Urinary bladder (tissue), 4 donors: ENCODE measurements around the gene HGF. TPM values are rescaled to one million over a fixed set of nuclear protein-coding genes. Genes with fewer than 3 reads are reported as not detected.
A peak's percentile ranks its signal among the peaks of the same experiment; 100 is the strongest.
"Not testable (repeated sequence)": the region's sequence is repeated elsewhere in the genome, so short reads cannot be mapped to it uniquely, and the experiment has no call there.

Experiments
- DNase-seq: peaks from one replicate; pipeline ENCODE4 v3.0.0-alpha.2; 2015; ENCODE audit errors: extremely low spot score
- H3K27ac ChIP-seq: one replicate; pipeline ENCODE4 v1.5.1; 2013; ENCODE audit warnings: low read depth, mild to moderate bottlenecking, moderate library complexity
- H3K36me3 ChIP-seq: one replicate; pipeline ENCODE4 v1.6.1; 2013; ENCODE audit warnings: mild to moderate bottlenecking, moderate library complexity; ENCODE audit not compliant: insufficient read depth
- H3K4me1 ChIP-seq: one replicate; pipeline ENCODE4 v1.6.1; 2013; ENCODE audit warnings: mild to moderate bottlenecking, moderate library complexity; ENCODE audit not compliant: insufficient read depth
- H3K4me3 ChIP-seq: one replicate; pipeline ENCODE4 v1.5.1; 2013; ENCODE audit warnings: low read depth, low read length
- WGBS: extraction: QIAGEN DNeasy Blood & Tissue Kit; methylation state at CpG from one replicate; pipeline ENCODE4 v1.1.7; 2013; 5-methylcytosine and 5-hydroxymethylcytosine counted together
- polyA plus RNA-seq: library from polyadenylated mRNA; stranded (reverse); fragments of 200-250 nt; gene quantifications from one replicate; pipeline ENCODE4 v1.2.3, GENCODE V29; 2013
- total RNA-seq: library from RNA; depleted of rRNA; stranded (reverse); fragments of >200 nt; gene quantifications from one replicate; pipeline ENCODE4 v1.2.3, GENCODE V29; 2014
- donor health status: healthy with polysubstance abuse.
- donor health status: healthy.

HGF gene
- total RNA-seq, result 42.7 TPM
- polyA plus RNA-seq, result 12.3 TPM

DNA sequence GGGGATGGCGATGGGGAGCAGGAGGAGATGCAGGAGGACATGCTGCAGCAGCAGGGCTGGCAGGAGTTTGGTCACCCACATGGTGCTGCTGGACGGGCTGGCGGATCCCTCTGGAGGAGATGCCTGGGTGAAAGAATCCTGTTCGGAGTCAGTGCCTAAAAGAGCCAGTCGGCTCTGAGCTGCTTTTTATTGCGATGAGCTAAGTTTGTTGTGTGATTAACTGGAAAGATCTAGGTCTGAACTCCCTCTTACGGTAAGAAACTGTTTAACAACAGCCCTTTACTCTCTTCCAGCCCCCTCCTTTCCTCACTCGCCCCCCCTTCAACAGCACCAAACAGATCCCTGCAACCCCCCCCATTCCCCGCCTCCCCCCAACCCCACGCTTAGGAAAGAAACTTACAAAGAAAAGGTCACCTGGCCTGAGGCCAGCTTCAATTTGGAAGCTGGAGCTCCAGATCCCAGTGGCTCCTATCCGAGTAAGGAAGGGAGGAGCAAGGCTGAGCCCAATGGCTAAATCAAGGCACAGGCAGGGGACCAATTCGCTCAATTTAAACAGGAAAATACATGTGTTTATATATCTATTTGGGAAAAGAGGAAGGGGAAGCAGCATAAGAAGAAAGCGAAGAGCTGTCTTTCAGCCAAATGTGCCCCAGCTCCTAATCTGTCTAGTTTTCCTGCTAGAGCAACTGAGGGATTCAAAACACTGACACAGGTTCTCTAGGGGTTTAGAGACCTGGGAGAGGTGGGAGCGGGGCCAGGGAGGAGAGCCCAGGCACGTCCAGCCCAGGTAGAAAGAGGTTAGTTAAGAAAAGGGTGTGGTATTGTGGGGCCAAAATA, at the start of gene HGF:
Gene HGF, minus strand, starts transcription at position 157 of the 837 bp plus-strand sequence. Its CDS starts 76 bp downstream, at position 81.
- peak within 1 kb of the TSS; percentile 30 for H3K4me3 ChIP-seq
- peaks cover 1% of the 10 kb centered on the region for H3K4me1 ChIP-seq
- no peak for DNase-seq
- 14% methylated on average over 15 of the region's 15 CpGs for WGBS
- peak within 1 kb of the TSS; percentile 71 for H3K27ac ChIP-seq
- H3K36me3 ChIP-seq, result no peaks in the 10 kb centered on the region

DNA sequence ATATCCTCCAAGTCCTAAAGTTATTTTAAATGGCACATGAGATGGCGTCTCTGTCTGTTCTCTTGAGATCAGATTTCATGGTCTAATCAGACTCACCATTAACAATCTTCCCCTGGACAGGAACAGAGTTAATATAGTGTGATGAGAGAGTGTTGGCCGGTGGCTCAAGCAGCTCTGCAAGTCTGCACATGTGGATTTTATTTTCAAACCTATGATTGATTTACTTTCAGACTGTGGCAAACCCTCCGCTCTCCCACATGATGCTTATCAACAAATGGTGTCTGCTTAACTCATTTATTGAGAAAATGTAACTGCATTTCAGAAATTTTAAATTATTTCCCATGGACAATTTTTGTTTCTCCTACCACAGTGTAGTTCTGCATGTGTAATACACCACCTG, 46.5 kb upstream of the HGF start:
- no peak overlapping the region for H3K27ac ChIP-seq
- no peaks in the 10 kb centered on the region for H3K36me3 ChIP-seq
- no peak overlapping the region for H3K4me3 ChIP-seq
- DNase-seq, result no peak
- 28% methylated on average over 3 of the region's 3 CpGs for WGBS
- H3K4me1 ChIP-seq, result no peaks in the 10 kb centered on the region

DNA sequence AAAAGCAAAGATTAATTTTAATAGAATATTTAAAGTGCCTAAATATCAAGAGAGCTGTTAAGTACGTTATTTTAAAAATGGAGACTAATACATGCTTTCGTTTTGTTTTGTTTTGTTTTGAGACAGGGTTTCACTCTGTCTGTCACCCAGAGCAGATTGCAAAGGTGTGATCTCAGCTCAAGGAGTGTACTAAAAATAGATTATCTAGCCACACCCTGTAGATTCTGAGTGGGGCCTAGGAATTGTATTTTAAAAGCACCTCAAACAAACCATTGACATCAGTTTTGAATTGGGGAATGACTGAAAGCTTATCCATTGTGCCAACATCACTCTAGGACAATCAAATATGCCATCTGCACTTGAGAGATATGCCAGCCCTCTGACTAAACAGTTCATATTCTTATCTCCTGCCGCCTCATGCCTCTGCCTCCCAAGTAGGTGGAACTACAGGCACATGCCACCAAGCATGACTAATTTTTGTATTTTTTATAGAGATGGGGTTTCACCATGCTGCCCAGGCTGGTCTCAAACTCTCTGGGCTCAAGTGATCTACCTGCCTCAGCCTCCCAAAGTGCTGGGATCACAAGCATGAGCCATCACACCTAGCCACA, 43.1 kb upstream of the HGF start:
- H3K36me3 ChIP-seq, DNase-seq, H3K27ac ChIP-seq, H3K4me3 ChIP-seq, H3K4me1 ChIP-seq: not testable (repeated sequence)
- 92% methylated on average over 3 of the region's 3 CpGs for WGBS

DNA sequence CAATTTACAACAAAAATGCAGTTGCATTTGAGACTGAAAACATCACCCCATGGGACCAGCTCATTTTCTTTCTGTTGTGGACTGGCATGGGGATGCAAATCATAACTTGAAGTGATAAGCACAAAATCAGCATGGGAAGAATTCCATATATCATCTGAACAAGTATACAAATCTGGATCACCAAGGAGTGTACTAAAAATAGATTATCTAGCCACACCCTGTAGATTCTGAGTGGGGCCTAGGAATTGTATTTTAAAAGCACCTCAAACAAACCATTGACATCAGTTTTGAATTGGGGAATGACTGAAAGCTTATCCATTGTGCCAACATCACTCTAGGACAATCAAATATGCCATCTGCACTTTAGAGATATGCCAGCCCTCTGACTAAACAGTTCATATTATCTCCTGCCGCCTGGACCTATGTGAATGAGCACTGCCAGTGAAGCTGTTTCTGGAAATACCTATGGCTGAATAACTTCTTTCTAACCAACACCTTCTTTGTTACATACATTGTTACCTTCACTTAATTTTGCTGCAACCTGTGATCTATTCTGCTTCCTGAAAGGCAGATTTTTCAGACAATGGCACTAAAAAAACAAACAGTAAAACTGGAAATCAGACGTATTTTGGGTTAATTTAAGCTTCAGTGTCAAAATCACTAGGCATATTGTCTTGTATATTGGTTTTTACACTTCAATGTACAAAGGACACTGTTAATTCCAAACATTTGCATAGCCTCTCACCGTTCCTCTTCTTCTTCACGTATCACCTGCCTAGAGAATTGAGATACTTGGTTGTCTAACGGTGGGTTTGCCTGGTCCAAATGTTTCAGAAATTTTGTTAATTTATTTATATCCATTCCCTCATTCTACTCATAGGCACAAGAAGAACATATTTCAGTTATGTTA, 42.4 kb upstream of the HGF start:
- Histone ChIP-seq H3K4me1 (no peaks in the 10 kb centered on the region), H3K36me3 (no peaks in the 10 kb centered on the region), H3K4me3 (no peak overlapping the region), H3K27ac (no peak overlapping the region)
- 91% methylated on average over 5 of the region's 5 CpGs for WGBS
- no peak for DNase-seq

DNA sequence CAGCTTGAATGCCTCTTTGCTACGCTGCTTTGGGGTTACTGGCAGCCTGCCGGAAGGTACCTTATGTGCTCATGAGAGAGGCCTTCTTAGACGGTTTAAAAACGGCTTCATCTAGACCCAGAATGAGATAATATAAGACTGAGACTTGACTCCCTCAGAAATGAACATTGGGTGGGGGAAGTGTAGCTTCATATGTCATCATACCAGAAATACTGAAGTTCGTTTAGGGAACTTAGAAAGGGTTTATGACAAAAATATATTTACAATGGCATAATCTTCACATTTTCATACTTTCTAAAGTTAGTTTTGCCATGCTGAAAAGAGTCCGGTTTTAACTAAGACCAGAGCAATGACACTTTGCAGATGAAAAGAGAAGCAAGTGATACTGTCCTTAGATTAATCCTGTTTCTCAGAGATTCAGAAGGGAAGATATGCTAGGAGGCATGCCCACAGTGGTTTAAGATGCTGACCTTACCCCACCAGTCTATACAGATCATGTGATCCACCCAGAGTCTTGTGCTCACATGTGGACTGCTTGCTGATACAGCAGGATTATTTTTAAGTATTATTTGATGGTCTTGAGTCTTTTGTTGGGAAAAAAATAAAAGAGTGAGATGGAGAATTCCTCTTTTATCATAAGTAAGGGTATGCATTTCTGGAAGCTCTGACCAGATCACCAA, 40.8 kb upstream of the HGF start:
- Histone ChIP-seq H3K27ac (no peak overlapping the region), H3K4me3 (no peak overlapping the region), H3K4me1 (no peaks in the 10 kb centered on the region), H3K36me3 (no peaks in the 10 kb centered on the region)
- WGBS, result 33% methylated on average over 6 of the region's 6 CpGs
- no peak for DNase-seq

DNA sequence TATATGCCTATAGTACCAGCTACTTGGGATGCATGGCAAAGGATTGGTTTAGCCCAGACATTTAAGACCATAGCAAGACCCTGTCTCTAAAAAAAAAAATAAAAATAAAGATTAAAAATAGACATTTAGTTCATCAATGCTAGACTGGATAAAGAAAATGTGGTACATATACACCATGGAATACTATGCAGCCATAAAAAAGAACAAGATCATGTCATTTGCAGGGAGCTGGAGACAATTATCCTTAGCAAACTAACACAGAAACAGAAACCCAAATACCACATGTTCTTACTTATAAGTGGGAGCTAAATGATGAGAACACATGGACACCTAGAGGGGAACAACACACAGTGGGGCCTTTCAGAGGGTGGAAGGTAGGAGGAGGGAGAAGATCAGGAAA, 38.5 kb upstream of the HGF start:
- not testable (repeated sequence) for H3K27ac ChIP-seq, H3K4me1 ChIP-seq, DNase-seq, H3K4me3 ChIP-seq, H3K36me3 ChIP-seq

DNA sequence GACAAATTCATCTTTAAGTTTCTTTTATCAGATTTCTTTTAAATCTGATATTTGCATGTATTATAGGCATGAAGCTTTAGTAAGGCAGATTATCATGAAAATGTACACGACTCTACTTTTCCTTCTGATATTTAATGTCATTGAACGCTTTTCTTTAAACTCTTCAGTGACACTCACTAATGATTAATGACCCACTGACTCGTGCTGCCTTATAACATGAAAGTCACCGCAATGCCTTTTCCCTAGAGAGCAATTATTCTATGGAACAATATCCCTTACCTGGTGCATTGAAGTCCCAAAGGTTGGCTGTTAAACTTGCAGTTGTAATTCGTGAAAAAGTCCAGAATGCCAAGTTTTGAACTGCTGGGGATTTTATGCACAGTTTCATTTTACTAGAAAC, 33.4 kb upstream of the HGF start:
- 50% methylated on average over 5 of the region's 5 CpGs for WGBS
- Histone ChIP-seq H3K4me3 (no peak overlapping the region), H3K4me1 (no peaks in the 10 kb centered on the region), H3K27ac (no peak overlapping the region), H3K36me3 (no peaks in the 10 kb centered on the region)
- no peak for DNase-seq

DNA sequence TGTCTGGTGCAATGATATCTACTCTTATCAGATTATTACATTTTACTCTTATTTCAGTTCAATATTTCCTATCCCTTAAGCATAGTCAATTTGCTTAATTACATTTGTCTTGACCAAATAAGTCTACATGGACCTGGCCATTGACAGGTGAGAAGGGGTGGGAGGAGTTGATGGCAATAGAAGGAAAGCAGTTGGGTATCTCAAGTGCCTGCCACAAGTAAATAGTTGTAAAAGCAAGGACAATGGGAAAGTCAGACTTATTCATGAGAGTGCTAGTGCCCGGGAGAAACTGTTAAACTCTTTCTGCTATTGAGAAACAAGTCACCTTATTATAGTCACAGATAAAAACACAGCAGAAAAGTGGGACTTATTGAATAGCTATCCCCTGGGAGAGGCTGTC, 32.4 kb upstream of the HGF start:
- no peak for DNase-seq
- Histone ChIP-seq H3K4me1 (no peaks in the 10 kb centered on the region), H3K36me3 (no peaks in the 10 kb centered on the region), H3K27ac (no peak overlapping the region), H3K4me3 (no peak overlapping the region)
- 0% methylated on average over 1 of the region's 1 CpG for WGBS

DNA sequence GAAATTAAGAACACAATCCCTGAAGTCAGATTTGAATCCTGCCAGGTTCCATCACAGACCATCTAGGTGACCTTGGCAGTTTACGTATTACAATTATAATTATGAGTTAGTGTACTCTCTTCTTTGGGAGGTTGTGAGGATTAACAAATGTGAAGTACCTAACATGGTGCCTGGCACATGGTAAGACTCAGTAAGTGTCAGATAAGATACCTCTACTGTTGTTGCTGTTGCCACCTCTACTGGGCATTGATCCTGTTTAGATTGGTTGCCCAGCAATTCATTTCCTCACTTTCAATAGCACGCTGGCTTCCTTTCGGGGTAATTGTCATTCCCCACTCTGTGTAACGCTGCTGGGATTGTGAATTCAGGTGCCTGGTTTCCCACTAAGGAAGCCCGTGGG, 31.7 kb upstream of the HGF start:
- H3K36me3 ChIP-seq, result no peaks in the 10 kb centered on the region
- H3K4me1 ChIP-seq, result no peaks in the 10 kb centered on the region
- DNase-seq, result no peak
- H3K27ac ChIP-seq, result no peak overlapping the region
- 92% methylated on average over 5 of the region's 5 CpGs for WGBS
- H3K4me3 ChIP-seq, result no peak overlapping the region

DNA sequence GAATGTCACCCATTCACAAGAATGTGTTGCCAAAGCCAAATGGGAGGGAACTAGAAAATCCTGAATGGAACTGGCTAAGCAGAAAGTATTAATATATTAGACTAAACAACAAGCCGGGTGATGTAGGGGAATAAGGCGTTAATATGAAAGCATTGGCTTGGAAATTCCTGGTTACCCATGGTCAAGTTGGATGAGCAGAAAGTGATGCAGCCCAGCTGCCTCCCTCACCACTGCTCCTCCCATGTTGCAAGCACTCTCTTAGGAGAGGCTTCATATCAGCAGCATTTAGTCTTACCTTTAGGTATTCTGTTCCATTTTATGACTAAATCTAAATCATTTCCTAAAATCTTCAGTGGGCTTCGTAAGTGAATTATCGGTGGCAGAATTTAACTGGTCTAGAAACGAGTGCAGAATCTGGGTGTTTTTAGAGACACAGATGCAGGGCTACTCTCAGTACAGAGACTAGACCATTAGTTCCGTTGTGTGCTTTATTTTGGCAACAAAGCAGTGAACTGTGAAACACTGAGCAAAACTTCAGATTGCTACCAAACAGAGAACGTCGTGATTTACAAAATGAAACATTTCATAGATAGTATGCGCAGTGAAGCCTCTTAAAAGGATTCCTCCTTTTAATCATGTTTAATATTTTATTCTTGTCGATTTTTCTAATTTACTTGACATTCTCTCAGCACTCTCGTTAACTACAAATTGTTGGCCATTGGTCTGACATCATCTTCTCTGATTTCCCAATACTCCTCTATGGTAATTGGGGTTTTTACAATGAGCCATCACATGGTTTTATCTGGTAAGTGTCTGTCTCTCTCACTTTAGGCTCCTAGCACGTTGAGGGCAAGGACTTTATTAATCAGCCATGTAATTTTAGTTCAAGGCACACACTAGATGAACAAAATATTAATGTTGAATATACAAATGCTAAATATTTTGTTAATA, 22.0 kb upstream of the HGF start:
- 84% methylated on average over 12 of the region's 12 CpGs for WGBS
- no peaks in the 10 kb centered on the region for H3K36me3 ChIP-seq
- no peaks in the 10 kb centered on the region for H3K4me1 ChIP-seq
- no peak overlapping the region for H3K27ac ChIP-seq
- H3K4me3 ChIP-seq, result no peak overlapping the region
- no peak for DNase-seq

DNA sequence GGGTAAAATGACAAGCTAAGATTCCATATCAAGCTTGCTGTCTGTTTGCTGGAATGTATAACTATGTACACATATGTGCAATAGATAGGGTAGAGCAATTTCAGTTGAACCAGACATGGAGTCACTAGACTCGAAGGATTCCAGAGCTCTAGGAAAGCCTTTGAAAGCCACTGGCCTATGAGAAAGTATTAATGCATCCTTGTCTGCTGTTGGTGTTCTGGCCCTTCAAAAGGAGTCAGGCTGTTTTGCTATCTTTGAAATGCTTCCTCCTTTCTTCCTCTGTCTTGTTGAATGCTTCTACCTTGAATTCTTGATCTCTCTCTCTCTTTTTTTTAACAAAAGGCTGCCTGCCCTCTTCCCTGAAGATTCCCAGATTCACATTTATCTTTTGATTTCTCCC, 20.8 kb upstream of the HGF start:
- DNase-seq, result no peak
- WGBS, result 63% methylated on average over 1 of the region's 1 CpG
- Histone ChIP-seq H3K4me1 (no peaks in the 10 kb centered on the region), H3K4me3 (no peak overlapping the region), H3K27ac (no peak overlapping the region), H3K36me3 (no peaks in the 10 kb centered on the region)

DNA sequence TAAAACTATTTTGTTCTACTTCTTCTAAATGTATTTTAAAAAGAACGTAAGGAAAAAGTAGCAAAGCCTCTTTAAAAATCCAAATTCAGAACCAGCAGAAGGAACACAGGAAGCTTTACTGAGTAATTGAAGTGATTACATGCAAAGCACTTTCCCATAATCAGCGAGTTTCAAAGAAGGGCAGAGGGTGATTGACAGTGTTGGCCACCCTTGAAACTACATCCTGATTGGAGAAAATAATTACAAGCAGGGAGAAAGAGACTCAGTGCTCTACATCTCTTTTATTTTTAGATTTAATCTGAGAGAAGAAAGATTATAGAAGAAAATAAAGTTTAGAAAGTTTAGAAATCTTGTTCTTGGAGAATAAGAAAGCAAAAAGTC, 20.3 kb upstream of the HGF start:
- Histone ChIP-seq H3K27ac (no peak overlapping the region), H3K36me3 (no peaks in the 10 kb centered on the region), H3K4me3 (no peak overlapping the region), H3K4me1 (no peaks in the 10 kb centered on the region)
- DNase-seq, result no peak
- 52% methylated on average over 2 of the region's 2 CpGs for WGBS
